ENCODE measurements around the gene COX7A2. TPM values are rescaled to one million over a fixed set of nuclear protein-coding genes. Genes with fewer than 3 reads are reported as not detected.

Gene COX7A2
- total RNA-seq, 1 experiment from 2014 or later: 516 TPM

DNA sequence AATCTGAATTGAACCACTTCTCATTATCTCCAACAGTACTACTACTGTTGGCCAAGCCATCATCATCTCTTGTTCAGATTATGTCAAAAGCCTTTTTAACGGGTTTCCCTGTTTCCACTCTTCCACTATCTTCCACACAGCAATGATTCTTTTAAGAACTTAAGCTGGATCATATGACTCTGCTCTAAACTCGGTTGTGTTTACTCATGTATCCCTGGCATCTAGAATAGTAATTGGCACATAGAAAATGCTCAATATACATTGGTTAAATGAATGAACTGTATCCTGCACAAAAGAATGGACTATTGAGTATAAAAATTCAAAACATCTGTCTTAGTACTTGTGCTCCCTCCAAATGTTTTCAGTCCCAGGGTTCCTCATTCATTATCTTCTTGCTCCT lies 2.8 kb upstream of the COX7A2 start:
- no peak overlapping the region for H3K23ac ChIP-seq (ENCODE audit: insufficient read length, low read depth, low read length)
- no peak overlapping the region for H2AFZ ChIP-seq (ENCODE audit: low read length)
- no peak overlapping the region for H2BK120ac ChIP-seq (ENCODE audit: low read depth, low read length, poor library complexity, severe bottlenecking)
- no peak overlapping the region for H2BK5ac ChIP-seq (ENCODE audit: insufficient read length, low read length)
- no CpG with 5 or more reads among the region's 2 CpGs for WGBS (ENCODE audit: extremely low coverage, insufficient read length, low lambda C conversion rate)
- no peak overlapping the region for H2BK20ac ChIP-seq (ENCODE audit: low read depth, low read length, poor library complexity, severe bottlenecking)
- Mint-ChIP-seq H3K4me3 (no peak overlapping the region), H3K27me3 (ENCODE audit: low read depth) (peaks cover 3% of the 10 kb centered on the region), H3K36me3 (ENCODE audit: insufficient read depth in 1 of 3, low read depth in 3 of 3) (peaks cover 3 to 7% (median 4%) of the 10 kb centered on the region in 3 experiments; a peak in 6 of 7 replicates), H3K9me3 (peaks cover 0 to 3% of the 10 kb centered on the region in 2 experiments; a peak in 2 of 5 replicates), H3K27ac (no peak overlapping the region), H3K4me1 (peaks cover 26 to 35% of the 10 kb centered on the region in 2 experiments)
- H4K8ac ChIP-seq (replicated peaks; ENCODE audit: insufficient read length, low read depth, low read length): no peak overlapping the region
- no peak overlapping the region for H4K5ac ChIP-seq (ENCODE audit: insufficient read length, low read depth, low read length)
- no peak overlapping the region for H3K27ac ChIP-seq (ENCODE audit: insufficient read length, low read depth, low read length)
- no peaks in the 10 kb centered on the region for H3K79me1 ChIP-seq (ENCODE audit: insufficient read depth, low read depth, low read length, poor library complexity, severe bottlenecking)
- TF ChIP-seq, protein P1, sequence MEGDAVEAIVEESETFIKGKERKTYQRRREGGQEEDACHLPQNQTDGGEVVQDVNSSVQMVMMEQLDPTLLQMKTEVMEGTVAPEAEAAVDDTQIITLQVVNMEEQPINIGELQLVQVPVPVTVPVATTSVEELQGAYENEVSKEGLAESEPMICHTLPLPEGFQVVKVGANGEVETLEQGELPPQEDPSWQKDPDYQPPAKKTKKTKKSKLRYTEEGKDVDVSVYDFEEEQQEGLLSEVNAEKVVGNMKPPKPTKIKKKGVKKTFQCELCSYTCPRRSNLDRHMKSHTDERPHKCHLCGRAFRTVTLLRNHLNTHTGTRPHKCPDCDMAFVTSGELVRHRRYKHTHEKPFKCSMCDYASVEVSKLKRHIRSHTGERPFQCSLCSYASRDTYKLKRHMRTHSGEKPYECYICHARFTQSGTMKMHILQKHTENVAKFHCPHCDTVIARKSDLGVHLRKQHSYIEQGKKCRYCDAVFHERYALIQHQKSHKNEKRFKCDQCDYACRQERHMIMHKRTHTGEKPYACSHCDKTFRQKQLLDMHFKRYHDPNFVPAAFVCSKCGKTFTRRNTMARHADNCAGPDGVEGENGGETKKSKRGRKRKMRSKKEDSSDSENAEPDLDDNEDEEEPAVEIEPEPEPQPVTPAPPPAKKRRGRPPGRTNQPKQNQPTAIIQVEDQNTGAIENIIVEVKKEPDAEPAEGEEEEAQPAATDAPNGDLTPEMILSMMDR (conservative IDR thresholded peaks at IDR 0.05): no peak
- peaks cover 5% of the 10 kb centered on the region; the same call in 1 of the 2 replicates for H3K4me1 ChIP-seq (ENCODE audit: insufficient read depth, low read length)
- H3K14ac ChIP-seq (ENCODE audit: insufficient read depth, low read length): no peak overlapping the region
- H3K4me2 ChIP-seq (ENCODE audit: insufficient read depth, insufficient read length, low read length): no peak overlapping the region
- no peak overlapping the region for H2AK5ac ChIP-seq (ENCODE audit: insufficient read length, low read length)
- no peak overlapping the region for H3K9ac ChIP-seq (ENCODE audit: extremely low read depth, insufficient read length, low read length)
- H3K27me3 ChIP-seq (ENCODE audit: insufficient read depth, low read length): no peaks in the 10 kb centered on the region
- H2BK12ac ChIP-seq (ENCODE audit: insufficient read length, low read depth, low read length): no peak overlapping the region
- H4K91ac ChIP-seq (ENCODE audit: insufficient read length, low read depth, low read length): no peak overlapping the region
- no peak overlapping the region for H3T11ph ChIP-seq (ENCODE audit: low read length)
- no peak overlapping the region for H3K18ac ChIP-seq (ENCODE audit: insufficient read length, low read depth, low read length)
- no peak overlapping the region for H3K4ac ChIP-seq (ENCODE audit: low read depth, low read length)
- no peak for DNase-seq
- H3K79me2 ChIP-seq (ENCODE audit: insufficient read depth, low read length): peaks cover 10% of the 10 kb centered on the region; the same call in 1 of the 2 replicates
- H3K9me3 ChIP-seq (ENCODE audit: control insufficient read depth, low read depth, low read length): no peaks in the 10 kb centered on the region
- no peak overlapping the region for H2BK15ac ChIP-seq (ENCODE audit: low read depth, low read length)
- H3K56ac ChIP-seq (ENCODE audit: insufficient read length, low read depth, low read length): no peak overlapping the region
- peaks cover 8% of the 10 kb centered on the region for H3K23me2 ChIP-seq (ENCODE audit: insufficient read length, low read depth, low read length, poor library complexity, severe bottlenecking)
- H4K20me1 ChIP-seq (ENCODE audit: control insufficient read depth, insufficient read depth, insufficient read length): no peaks in the 10 kb centered on the region
